Esophagus muscularis mucosa (tissue), 4 donors: ENCODE results near the gene SLC25A41. TPM values are rescaled to one million over a fixed set of nuclear protein-coding genes. Genes with fewer than 3 reads are reported as not detected.

ENCODE experiments used
- DNase-seq: peaks from one replicate; pipeline ENCODE4 v3.0.0-alpha.2; 2017; ENCODE audit errors: extremely low spot score
- H3K27ac ChIP-seq, 4 donors: fragments of 200-600 bp; sonication (generic); replicated peaks in 1 of 4; 1 replicate in 3 of 4; 2 replicates in 1 of 4; pipeline ENCODE4 v1.5.1; 2016 to 2019; ENCODE audit warnings: mild to moderate bottlenecking in 1 of 4
- H3K27me3 ChIP-seq, 4 donors: fragments of 200-600 bp; sonication (generic); one replicate each; pipeline versions ENCODE4 v1.5.1 to v1.6.0; 2016 to 2019
- H3K36me3 ChIP-seq, 4 donors: fragments of 200-600 bp; sonication (generic); one replicate each; pipeline ENCODE4 v1.5.1; 2016 to 2019
- H3K4me1 ChIP-seq, 4 donors: fragments of 200-600 bp; sonication (generic); one replicate each; pipeline ENCODE4 v1.5.1; 2016 to 2019
- H3K4me3 ChIP-seq, 4 donors: fragments of 200-600 bp; sonication (generic); 1 replicate in 2 of 4; 2 replicates in 2 of 4; pipeline ENCODE4 v1.5.1; 2016 to 2019; ENCODE audit warnings: mild to moderate bottlenecking in 4 of 4, moderate library complexity in 1 of 4
- H3K9me3 ChIP-seq, 4 donors: fragments of 200-600 bp; sonication (generic); 1 replicate in 3 of 4; 2 replicates in 1 of 4; pipeline ENCODE4 v1.5.1; 2016 to 2019
- EP300 ChIP-seq: sonication (generic); formaldehyde crosslinking; IDR thresholded peaks from one replicate; pipeline ENCODE4 v1.6.1; 2017; ENCODE audit warnings: antibody characterized with exemption
- POLR2A ChIP-seq: fragments of 450-650 bp; IDR thresholded peaks from one replicate; pipeline ENCODE4 v1.6.1; 2017; ENCODE audit warnings: antibody characterized with exemption, moderate library complexity, mild to moderate bottlenecking, low read depth
- POLR2AphosphoS5 ChIP-seq, 2 donors: sonication (generic); formaldehyde crosslinking; IDR thresholded peaks; one replicate each; pipeline ENCODE4 v1.6.1; 2017; ENCODE audit warnings: antibody characterized with exemption in 2 of 2
- WGBS: methylation state at CpG from one replicate; pipeline ENCODE4 v1.1.5; 2018; 5-methylcytosine and 5-hydroxymethylcytosine counted together
- intact Hi-C: fragments of 100-400 bp; cut with DNase I; formaldehyde crosslinking; loops from one replicate; pipeline ENCODE4 v1.15.1; 2023
- total RNA-seq, 4 donors: library from RNA; depleted of rRNA; stranded (reverse); fragments of >200 nt; gene quantifications; one replicate each; pipeline versions ENCODE4 v1.1.0 to v1.2.1, GENCODE V29; 2016
- TF ChIP-seq, protein P1 (sequence below), 3 experiments: fragments of 200-600 bp in 2 of 3; fragments of 450-650 bp in 1 of 3; sonication (generic) in 2 of 3; IDR thresholded peaks; one replicate each; pipeline ENCODE4 v1.5.1; 2017 to 2019; ENCODE audit warnings: antibody characterized with exemption in 3 of 3, mild to moderate bottlenecking in 2 of 3, moderate library complexity in 1 of 3

Gene SLC25A41
- total RNA-seq, 4 donors from 2014 or later: 0.32 to 2.4 (median 0.66) TPM; not detected in 1

DNA sequence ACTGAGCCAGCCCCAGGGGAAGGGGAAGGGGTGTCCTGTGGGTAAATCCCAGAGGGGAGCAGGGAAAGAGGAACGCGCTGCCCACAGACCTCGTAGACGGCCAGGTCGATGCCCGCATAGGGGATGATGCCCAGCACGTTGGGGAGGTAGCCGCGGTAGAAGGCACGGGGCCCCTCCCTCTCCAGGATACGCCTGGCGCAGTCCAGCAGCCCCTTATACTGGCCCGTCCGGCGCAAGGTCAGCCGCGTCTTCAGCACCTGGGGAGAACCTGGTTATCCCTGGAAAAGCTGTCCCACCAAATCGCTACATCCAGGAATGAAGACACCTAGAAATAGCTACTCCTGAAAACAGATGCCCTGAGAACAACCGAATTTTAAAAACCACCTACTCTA is 18.7 kb upstream of the SLC25A41 start:
- intact Hi-C loops: no loop called here
- Histone ChIP-seq H3K27me3 (no peaks in the 10 kb centered on the region), H3K36me3 (peaks cover 34 to 95% (median 58%) of the 10 kb centered on the region in 4 donors), H3K4me3 (no peak overlapping the region), H3K9me3 (peaks cover 0 to 13% (median 11%) of the 10 kb centered on the region in 4 donors), H3K27ac (no peak overlapping the region), H3K4me1 (no peaks in the 10 kb centered on the region)
- no peak for DNase-seq
- WGBS: 90% methylated on average over 13 of the region's 19 CpGs
- TF ChIP-seq, protein P1, sequence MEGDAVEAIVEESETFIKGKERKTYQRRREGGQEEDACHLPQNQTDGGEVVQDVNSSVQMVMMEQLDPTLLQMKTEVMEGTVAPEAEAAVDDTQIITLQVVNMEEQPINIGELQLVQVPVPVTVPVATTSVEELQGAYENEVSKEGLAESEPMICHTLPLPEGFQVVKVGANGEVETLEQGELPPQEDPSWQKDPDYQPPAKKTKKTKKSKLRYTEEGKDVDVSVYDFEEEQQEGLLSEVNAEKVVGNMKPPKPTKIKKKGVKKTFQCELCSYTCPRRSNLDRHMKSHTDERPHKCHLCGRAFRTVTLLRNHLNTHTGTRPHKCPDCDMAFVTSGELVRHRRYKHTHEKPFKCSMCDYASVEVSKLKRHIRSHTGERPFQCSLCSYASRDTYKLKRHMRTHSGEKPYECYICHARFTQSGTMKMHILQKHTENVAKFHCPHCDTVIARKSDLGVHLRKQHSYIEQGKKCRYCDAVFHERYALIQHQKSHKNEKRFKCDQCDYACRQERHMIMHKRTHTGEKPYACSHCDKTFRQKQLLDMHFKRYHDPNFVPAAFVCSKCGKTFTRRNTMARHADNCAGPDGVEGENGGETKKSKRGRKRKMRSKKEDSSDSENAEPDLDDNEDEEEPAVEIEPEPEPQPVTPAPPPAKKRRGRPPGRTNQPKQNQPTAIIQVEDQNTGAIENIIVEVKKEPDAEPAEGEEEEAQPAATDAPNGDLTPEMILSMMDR (IDR thresholded peaks at IDR 0.05): no peak
- TF ChIP-seq EP300: no peak
- TF ChIP-seq POLR2A: no peak
- no peak for TF ChIP-seq POLR2AphosphoS5 (IDR thresholded peaks at IDR 0.05)

DNA sequence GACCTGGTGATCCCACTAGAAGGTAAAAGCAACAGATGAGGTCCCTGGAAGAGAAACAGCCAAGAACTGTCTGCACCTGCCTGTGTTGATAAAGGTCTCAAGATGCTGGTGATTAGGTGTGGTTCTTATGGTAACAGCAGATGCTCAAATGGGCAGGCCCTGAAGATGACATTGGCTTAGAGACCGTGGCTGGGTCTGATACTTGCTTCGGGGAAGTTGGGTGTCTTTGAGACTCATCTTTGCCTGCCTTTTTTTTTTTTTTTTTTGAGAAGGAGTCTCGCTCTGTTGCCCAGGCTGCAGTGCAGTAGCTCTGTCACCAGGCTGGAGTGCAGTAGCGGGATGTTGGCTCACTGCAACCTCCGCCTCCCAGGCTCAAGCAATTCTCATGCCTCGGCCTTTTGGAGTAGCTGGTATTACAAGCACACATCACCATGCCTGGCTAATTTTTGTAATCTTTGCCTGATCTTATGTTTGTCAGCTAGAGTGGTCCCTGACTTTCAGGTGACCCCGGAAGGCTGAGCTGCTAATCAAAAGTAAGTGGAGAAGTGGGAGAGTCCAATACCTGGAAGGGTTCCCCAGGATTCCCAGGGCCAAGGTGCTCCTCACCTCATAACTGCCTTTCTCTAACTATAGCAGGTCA is 18.1 kb upstream of the SLC25A41 start:
- H3K36me3 ChIP-seq: peaks cover 35 to 96% (median 60%) of the 10 kb centered on the region in 4 donors

DNA sequence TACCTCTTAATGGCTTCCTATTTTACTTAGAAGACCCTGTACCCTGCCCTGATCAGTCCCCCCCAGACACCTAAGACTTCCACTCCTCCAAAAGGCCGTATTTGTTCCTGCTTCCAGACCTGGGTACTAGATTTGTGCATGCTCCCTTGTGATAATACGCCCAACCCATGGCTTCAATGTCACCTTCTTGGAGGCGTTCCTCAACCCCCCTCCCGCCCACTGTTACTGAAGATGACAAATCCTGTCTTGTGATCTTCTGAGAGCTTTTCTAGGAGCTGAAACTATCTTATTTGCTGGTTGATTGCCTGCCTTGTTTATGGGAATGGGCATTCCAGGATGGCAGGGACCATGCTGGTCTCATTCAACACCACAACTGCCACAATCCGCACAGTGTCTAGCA is 16.6 kb upstream of the SLC25A41 start:
- TF ChIP-seq EP300: no peak
- TF ChIP-seq POLR2A: no peak
- no peak for TF ChIP-seq POLR2AphosphoS5 (IDR thresholded peaks at IDR 0.05)
- TF ChIP-seq, protein P1 (IDR thresholded peaks at IDR 0.05): no peak
- intact Hi-C loops: no loop called here

More for the DNA sequence above, 18.1 kb upstream of the SLC25A41 start:
- H3K9me3 ChIP-seq: peaks cover 0 to 13% (median 11%) of the 10 kb centered on the region in 4 donors
- no peak overlapping the region for H3K27ac ChIP-seq
- no peaks in the 10 kb centered on the region for H3K4me1 ChIP-seq
- no peaks in the 10 kb centered on the region for H3K27me3 ChIP-seq
- WGBS: 91% methylated on average over 7 of the region's 7 CpGs
- DNase-seq: no peak
- intact Hi-C loops: no loop called here
- TF ChIP-seq, protein P1 (IDR thresholded peaks at IDR 0.05): no peak
- no peak for TF ChIP-seq EP300
- no peak overlapping the region for H3K4me3 ChIP-seq

DNA sequence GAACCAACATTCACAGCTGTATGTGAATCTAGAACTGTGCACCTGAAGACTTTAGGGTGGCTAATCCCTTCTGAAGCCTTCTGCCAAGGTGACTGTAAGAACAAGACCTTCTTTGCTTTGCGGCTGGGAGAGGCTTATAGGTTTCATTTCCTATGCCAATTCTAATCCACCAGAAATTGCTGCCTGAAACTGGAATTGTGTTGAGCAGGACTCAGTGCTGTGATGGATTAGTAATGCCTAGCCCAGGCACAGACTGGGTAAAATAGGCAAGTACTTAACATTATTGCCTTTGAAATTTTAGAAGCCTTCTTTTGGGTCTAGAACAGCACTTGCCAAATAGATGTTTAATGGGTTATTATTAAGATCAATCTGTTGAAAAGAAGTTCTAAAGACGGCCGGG is 14.5 kb upstream of the SLC25A41 start:
- Histone ChIP-seq H3K4me3 (no peak overlapping the region), H3K27ac (no peak overlapping the region), H3K36me3 (peaks cover 21 to 96% (median 51%) of the 10 kb centered on the region in 4 donors), H3K9me3 (peaks cover 0 to 9% (median 0%) of the 10 kb centered on the region in 4 donors), H3K4me1 (no peaks in the 10 kb centered on the region), H3K27me3 (no peaks in the 10 kb centered on the region)
- DNase-seq: no peak
- intact Hi-C loops: no loop called here
- TF ChIP-seq POLR2A: no peak
- no peak for TF ChIP-seq POLR2AphosphoS5 (IDR thresholded peaks at IDR 0.05)
- TF ChIP-seq, protein P1 (IDR thresholded peaks at IDR 0.05): no peak
- no peak for TF ChIP-seq EP300
- WGBS: 80% methylated on average over 3 of the region's 3 CpGs

More for the DNA sequence above, 16.6 kb upstream of the SLC25A41 start:
- no peaks in the 10 kb centered on the region for H3K27me3 ChIP-seq
- 95% methylated on average over 5 of the region's 5 CpGs for WGBS
- no peak overlapping the region for H3K27ac ChIP-seq
- H3K4me1 ChIP-seq: no peaks in the 10 kb centered on the region
- no peak overlapping the region for H3K4me3 ChIP-seq
- peaks cover 0 to 22% (median 11%) of the 10 kb centered on the region in 4 donors for H3K9me3 ChIP-seq
- DNase-seq: no peak
- H3K36me3 ChIP-seq: peaks cover 37 to 96% (median 63%) of the 10 kb centered on the region in 4 donors

DNA sequence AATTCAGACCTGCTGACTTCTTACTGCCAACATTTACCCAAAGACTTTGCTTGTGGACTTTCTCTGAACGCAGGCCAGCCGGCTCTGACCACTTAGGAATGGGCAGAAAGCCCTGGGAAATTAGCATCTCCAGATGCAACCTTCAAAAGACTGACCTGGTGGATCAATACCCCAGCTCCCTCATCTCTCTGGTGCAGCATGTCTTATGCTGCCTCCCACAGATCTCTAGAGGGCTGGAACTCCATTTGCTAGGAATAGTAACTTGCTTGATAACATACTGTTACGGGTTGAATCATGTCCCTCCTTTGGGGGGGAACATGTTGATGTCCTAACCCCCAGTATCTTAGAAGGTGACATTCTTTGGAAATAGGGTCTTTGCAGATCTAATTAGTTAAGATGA is 12.9 kb upstream of the SLC25A41 start:
- peaks cover 0 to 9% (median 0%) of the 10 kb centered on the region in 4 donors for H3K9me3 ChIP-seq
- 98% methylated on average over 3 of the region's 3 CpGs for WGBS
- no peak overlapping the region for H3K4me3 ChIP-seq

More for the DNA sequence above, 12.9 kb upstream of the SLC25A41 start:
- Histone ChIP-seq H3K27me3 (no peaks in the 10 kb centered on the region), H3K4me1 (no peaks in the 10 kb centered on the region), H3K27ac (no peak overlapping the region), H3K36me3 (peaks cover 10 to 93% (median 37%) of the 10 kb centered on the region in 4 donors)
- TF ChIP-seq POLR2A (no peak), POLR2AphosphoS5 (IDR thresholded peaks at IDR 0.05) (no peak), EP300 (no peak)
- TF ChIP-seq, protein P1 (IDR thresholded peaks at IDR 0.05): no peak
- intact Hi-C loops: no loop called here
- DNase-seq: no peak
